ENCODE results near the gene RAB12. TPM values are rescaled to one million over a fixed set of nuclear protein-coding genes. Genes with fewer than 3 reads are reported as not detected.
"Not testable (repeated sequence)": the region's sequence is repeated elsewhere in the genome, so short reads cannot be mapped to it uniquely, and the experiment has no call there.

The RAB12 gene
- total and polyA plus RNA-seq, 5 experiments from 2014 or later: 0.24 to 23.7 (median 0.33) TPM

DNA sequence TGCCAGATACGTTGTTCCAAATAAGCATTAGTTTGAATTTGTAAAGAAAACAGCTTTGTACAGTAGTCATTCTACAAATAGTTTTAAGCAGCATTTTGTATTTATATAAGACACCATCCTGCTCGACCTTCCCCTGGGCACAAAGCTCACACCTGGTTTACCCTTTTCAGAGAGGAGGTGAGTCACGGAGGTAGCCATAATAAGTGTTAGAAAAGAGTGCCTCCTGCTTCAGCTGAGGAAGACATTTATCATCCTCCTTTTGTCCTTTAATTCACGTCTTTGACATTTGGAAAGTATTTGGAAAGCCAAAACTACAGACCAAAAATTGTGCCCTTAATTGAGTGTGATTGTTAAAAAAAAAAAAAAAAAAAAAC, 6.8 kb downstream of the RAB12 start:
- Mint-ChIP-seq H3K27me3 (no peaks in the 10 kb centered on the region), H3K4me1 (peaks cover 41 to 92% (median 81%) of the 10 kb centered on the region in 4 donors), H3K4me3 (no peak overlapping the region), H3K9me3 (peaks cover 0 to 5% (median 0%) of the 10 kb centered on the region in 9 donors), H3K27ac (no peak overlapping the region), H3K36me3 (peaks cover 0 to 26% (median 14%) of the 10 kb centered on the region in 3 donors)
- POLR2A ChIA-PET: no interaction called here
- DNase-seq: no peak
- no peak for ATAC-seq

DNA sequence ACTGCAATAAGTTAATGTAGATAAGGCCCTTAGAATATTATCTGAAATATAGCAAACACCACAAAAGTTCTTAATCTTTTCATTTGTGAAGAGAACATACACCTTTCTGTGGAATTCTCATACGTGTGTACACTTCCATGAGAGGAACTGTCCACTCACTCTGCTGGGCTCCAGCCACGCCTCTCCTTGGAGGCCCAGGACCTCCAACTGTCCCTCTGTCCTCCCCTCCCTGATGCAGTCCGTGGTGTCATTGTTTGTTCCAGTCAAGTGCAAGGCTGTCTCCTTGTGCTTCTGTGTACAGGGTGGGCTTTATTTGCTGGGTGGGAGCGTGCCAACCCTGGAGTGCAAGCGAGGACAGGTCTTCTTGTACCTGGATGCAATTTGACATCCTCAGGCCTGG, 8.7 kb downstream of the RAB12 start:
- no peak for DNase-seq
- Mint-ChIP-seq H3K36me3 (peaks cover 10 to 36% (median 33%) of the 10 kb centered on the region in 3 donors), H3K27me3 (no peaks in the 10 kb centered on the region), H3K9me3 (peaks cover 0 to 19% (median 7%) of the 10 kb centered on the region in 9 donors), H3K4me3 (peak overlapping the region in 1 of 10 donors; percentile 30), H3K4me1 (peaks cover 33 to 91% (median 74%) of the 10 kb centered on the region in 4 donors), H3K27ac (peak overlapping the region in 3 of 10 donors; percentile 24 to 64 (median 41))
- POLR2A ChIA-PET: no interaction called here
- ATAC-seq: no peak

DNA sequence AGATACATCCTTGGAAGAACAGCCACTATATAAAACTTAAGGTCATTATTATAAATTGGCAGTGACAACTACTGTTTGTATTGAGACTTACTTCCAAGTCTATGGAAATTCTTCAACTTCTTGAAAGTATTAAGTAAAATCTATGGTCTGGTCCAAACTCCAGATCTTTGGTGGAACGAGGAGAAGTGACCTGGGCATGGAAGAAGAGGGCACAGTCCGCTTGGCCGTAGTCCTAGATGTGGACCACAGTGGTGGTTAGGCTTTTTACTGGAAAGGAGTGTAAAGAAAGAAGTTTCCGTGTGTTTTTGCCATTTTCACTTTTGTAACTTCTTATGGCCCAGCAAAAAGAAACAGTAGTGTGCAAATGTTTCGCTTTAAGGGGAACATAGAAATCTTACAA, 9.8 kb downstream of the RAB12 start:
- H3K4me1 Mint-ChIP-seq: peaks cover 32 to 91% (median 74%) of the 10 kb centered on the region in 4 donors
- peaks cover 0 to 19% (median 7%) of the 10 kb centered on the region in 9 donors for H3K9me3 Mint-ChIP-seq
- H3K36me3 Mint-ChIP-seq: peaks cover 10 to 39% (median 34%) of the 10 kb centered on the region in 3 donors
- ATAC-seq (no peak), DNase-seq (no peak)
- H3K27ac Mint-ChIP-seq: peak overlapping the region in 2 of 10 donors; percentile 39 to 44
- H3K4me3 Mint-ChIP-seq: peak overlapping the region in 1 of 10 donors; percentile 21
- POLR2A ChIA-PET: no interaction called here
- no peaks in the 10 kb centered on the region for H3K27me3 Mint-ChIP-seq

DNA sequence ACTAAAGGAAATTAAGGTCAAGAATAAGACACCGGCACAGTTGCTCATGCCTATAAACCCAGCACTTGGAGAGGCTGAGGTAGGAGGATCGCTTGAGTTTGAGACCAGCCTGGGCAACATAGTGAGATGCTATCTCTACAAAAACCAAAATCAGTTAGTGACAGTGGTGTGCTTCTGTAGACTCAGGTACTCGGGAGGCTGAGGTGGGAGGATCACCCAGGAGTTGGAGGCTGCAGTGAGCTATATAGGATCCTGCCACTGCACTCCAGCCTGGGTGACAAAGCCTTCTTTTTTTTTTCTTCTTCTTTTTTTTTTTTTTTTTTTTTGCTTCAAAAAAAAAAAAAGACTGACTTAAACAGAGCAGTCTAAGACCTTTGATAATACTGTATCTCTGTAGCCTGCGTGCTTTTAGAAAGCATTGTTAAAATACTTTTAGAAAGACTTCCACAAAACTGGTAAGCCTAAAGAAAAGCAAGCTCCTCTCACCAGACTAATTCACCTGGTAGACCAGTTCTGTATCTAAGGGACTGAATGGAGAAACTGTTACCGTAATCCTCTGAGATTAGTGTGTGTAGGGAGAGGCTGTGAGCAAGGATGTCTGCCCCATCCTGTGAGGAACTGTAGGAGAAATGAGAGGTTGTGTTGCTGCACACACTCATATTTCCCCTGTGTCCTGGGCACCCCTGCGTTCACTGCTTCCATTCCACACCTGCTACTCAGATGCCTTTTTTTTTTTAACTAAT, 10.8 kb downstream of the RAB12 start:
- peaks cover 0 to 19% (median 7%) of the 10 kb centered on the region in 9 donors for H3K9me3 Mint-ChIP-seq

DNA sequence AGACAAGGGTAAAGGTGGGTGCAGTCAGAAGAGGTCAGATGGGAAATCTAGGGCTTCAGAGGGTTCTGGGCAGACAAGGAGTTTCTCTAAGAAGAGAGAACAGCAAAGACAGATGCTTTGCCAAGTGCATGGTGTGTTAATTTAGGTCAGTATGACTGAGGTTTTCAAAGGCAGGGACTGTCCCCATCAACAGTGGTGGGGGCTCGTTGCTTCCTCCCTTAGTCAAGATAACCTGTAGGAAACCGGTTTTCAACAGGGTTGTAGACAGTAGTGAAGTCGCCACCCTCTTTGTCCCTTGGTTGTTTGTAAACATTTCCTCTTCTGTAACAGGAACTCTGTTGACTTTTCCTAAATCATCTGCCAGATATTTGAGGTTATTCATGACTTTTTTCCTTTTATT, 11.6 kb downstream of the RAB12 start:
- Mint-ChIP-seq H3K27me3 (no peaks in the 10 kb centered on the region), H3K27ac (peak overlapping the region in 4 of 10 donors; percentile 3 to 70 (median 32)), H3K4me3 (peak overlapping the region in 2 of 10 donors; percentile 16 to 73), H3K4me1 (peaks cover 28 to 82% (median 68%) of the 10 kb centered on the region in 4 donors), H3K9me3 (peaks cover 0 to 19% (median 7%) of the 10 kb centered on the region in 9 donors), H3K36me3 (peaks cover 10 to 44% (median 34%) of the 10 kb centered on the region in 3 donors)
- POLR2A ChIA-PET: no interaction called here
- DNase-seq (no peak), ATAC-seq (no peak)

More for the DNA sequence above, 10.8 kb downstream of the RAB12 start:
- DNase-seq: no peak
- Mint-ChIP-seq H3K27me3 (no peaks in the 10 kb centered on the region), H3K4me1 (peaks cover 29 to 88% (median 69%) of the 10 kb centered on the region in 4 donors), H3K36me3 (peaks cover 10 to 44% (median 34%) of the 10 kb centered on the region in 3 donors), H3K27ac (peak overlapping the region in 3 of 10 donors; percentile 30 to 70 (median 35)), H3K4me3 (peak overlapping the region in 2 of 10 donors; percentile 14 to 16)
- ATAC-seq: no peak
- POLR2A ChIA-PET: interaction anchor here (0.6 kb wide), 1 partner anchor 1331 kb away, joined by 3 read pairs; no protein-coding TSS in a partner anchor

DNA sequence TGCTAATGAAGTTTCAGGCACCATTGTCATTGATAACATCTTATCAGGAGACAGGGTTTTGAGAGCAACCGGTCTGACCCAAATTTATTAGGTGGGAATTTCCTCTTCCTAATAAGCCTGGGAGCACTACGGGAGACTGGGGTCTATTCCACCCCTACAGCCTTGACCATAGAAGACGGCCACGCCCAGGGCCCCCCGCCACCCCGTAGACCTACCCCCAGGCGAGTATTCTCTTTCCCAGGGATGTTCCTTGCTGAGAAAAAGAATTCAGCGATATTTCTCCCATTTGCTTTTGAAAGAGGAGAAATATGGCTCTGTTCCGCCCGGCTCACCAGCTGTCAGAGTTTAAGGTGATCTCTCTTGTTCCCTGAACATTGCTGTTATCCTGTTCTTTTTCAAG, 13.4 kb downstream of the RAB12 start:
- H3K9me3 Mint-ChIP-seq: peaks cover 0 to 19% (median 7%) of the 10 kb centered on the region in 9 donors
- DNase-seq, H3K27me3 Mint-ChIP-seq, POLR2A ChIA-PET, ATAC-seq: not testable (repeated sequence)
- H3K36me3 Mint-ChIP-seq: peaks cover 10 to 60% (median 30%) of the 10 kb centered on the region in 3 donors
- peaks cover 30 to 71% (median 64%) of the 10 kb centered on the region in 4 donors for H3K4me1 Mint-ChIP-seq
- H3K4me3 Mint-ChIP-seq: peak overlapping the region in 1 of 10 donors; percentile 70
- peak overlapping the region in 4 of 10 donors; percentile 37 to 85 (median 60) for H3K27ac Mint-ChIP-seq

DNA sequence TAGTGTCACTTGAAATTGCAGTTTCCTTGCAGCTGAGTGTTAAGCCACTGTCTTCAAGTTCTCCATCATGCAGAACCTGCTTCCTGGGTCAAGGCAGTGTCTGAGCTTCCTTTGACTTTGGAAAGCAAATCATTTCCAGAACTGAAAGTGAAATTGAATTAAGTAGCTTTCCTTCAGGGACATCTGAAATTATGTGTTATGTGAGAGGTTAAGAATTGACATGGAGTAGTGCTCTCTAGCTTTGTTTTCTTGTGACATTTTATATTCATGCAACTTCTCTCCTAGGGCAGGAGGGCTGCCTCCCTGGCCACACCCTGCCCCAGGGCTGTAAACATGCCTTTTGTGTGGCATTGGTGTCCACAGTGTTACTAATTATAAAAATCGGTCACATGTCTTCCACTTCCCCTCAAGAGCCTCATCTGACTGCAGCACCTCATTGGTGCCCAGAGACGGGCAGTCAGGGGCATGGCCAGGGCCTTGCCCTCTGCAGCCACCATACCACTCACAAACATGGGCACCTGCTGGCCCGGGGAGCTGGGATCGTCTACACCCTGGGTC, 14.4 kb downstream of the RAB12 start:
- ATAC-seq (no peak), DNase-seq (no peak)
- Mint-ChIP-seq H3K27me3 (no peaks in the 10 kb centered on the region), H3K4me3 (peak overlapping the region in 4 of 10 donors; percentile 3 to 70 (median 20)), H3K27ac (peak overlapping the region in 9 of 10 donors; percentile 28 to 84 (median 69)), H3K36me3 (peaks cover 10 to 64% (median 30%) of the 10 kb centered on the region in 3 donors), H3K4me1 (peaks cover 27 to 67% (median 57%) of the 10 kb centered on the region in 4 donors), H3K9me3 (peaks cover 0 to 19% (median 7%) of the 10 kb centered on the region in 9 donors)
- POLR2A ChIA-PET: no interaction called here

DNA sequence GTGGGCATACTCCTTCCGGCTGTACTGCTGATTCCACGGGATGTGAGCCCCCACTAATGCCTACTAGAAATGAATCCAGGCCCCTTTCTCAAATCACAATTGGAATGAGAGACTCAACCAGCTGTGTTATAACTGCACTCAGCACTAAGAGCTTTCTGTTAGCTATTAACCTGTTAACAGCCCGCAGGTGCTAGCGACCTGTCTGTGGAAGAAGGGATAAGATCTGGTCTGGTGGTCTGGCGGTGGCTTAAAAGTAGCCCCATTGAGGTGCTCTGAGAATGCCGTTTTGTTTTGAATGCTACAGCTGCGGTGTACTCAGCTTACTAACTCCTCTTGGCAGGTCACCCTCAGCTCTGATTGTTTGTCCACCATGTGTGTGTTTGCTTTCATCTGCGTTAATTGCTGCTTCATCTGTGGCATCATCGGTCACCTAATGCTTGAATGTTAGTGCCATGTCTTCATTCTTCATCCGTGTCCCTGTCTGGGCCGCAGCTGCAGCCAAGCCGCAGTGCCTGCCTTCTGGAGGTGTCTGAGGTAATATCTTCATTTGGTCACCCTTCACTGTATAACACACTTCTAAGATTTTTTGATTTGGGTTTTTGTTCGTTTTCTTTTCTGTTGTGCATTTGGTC, 16.3 kb downstream of the RAB12 start:
- no peak for ATAC-seq
- H3K4me3 Mint-ChIP-seq: peak overlapping the region in 1 of 10 donors; percentile 54
- peaks cover 24 to 56% (median 44%) of the 10 kb centered on the region in 4 donors for H3K4me1 Mint-ChIP-seq
- H3K9me3 Mint-ChIP-seq: peaks cover 0 to 17% (median 7%) of the 10 kb centered on the region in 9 donors
- POLR2A ChIA-PET: interaction anchor here (1.0 kb wide), 1 partner anchor 17 kb away, joined by 4 read pairs; the partner anchor contains the start of gene RAB12
- H3K36me3 Mint-ChIP-seq: peaks cover 10 to 64% (median 27%) of the 10 kb centered on the region in 3 donors
- H3K27ac Mint-ChIP-seq: peak overlapping the region in 2 of 10 donors; percentile 64 to 78
- DNase-seq: no peak
- H3K27me3 Mint-ChIP-seq: no peaks in the 10 kb centered on the region

DNA sequence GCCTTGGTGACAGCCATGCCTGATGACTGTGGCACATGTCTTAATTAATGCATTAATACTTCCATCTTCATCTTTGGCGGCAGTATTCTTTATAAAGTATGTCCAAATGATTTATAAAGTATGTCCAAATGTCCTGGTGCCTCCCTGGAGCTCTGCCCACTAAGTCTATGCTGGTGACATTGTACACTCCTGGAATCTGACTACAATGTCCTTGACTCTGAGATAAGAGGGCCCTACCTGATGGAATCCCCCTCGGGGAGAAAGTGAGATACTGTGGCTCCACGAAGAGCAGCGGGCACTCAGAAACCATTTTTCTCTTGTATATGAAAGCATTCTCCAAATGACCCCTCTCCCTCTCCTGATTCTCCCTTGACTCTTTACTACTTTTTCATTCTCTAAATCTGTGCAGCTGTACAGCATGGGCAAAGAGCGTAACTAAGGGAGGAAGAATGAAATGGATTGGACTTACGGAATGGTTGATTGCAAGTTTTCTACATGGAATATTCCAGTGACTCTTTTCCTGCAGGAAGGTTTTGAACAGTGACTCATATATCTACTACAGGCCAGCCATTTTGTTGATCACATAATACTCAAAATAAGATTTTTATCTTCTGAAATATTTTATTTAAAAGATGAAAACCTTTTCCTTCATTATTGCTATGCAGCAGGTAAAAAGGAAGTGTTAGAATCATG, 17.3 kb downstream of the RAB12 start:
- DNase-seq (no peak), ATAC-seq (no peak)
- H3K27ac Mint-ChIP-seq: peak overlapping the region in 2 of 10 donors; percentile 42 to 43
- POLR2A ChIA-PET: no interaction called here
- H3K36me3 Mint-ChIP-seq: peaks cover 10 to 61% (median 18%) of the 10 kb centered on the region in 3 donors
- peaks cover 20 to 51% (median 36%) of the 10 kb centered on the region in 4 donors for H3K4me1 Mint-ChIP-seq
- no peaks in the 10 kb centered on the region for H3K27me3 Mint-ChIP-seq
- H3K9me3 Mint-ChIP-seq: peaks cover 0 to 10% (median 6%) of the 10 kb centered on the region in 9 donors
- no peak overlapping the region for H3K4me3 Mint-ChIP-seq

DNA sequence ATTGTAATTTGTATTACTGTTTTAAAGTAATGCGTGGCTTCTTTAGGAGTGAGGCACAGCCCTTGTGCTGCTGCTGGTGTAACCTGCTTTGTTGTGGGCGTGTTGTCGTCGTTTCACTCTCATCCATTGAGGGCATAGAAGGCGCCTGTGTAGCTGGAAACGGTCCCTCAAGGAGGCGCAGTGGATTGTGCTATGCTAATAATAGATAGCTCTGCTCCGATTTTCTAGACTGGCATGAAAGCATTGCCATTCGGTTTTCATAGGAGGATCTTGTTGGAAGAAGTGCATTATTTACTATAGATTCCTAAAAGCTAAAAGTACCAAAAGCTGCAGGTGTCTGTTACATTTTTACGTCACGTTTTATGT, 17.9 kb downstream of the RAB12 start:
- no peak overlapping the region for H3K4me3 Mint-ChIP-seq
- peaks cover 5 to 61% (median 13%) of the 10 kb centered on the region in 3 donors for H3K36me3 Mint-ChIP-seq
- ATAC-seq (no peak), DNase-seq (no peak)
- H3K9me3 Mint-ChIP-seq: peaks cover 0 to 7% (median 2%) of the 10 kb centered on the region in 9 donors
- H3K4me1 Mint-ChIP-seq: peaks cover 20 to 48% (median 33%) of the 10 kb centered on the region in 4 donors
- POLR2A ChIA-PET: no interaction called here
- no peaks in the 10 kb centered on the region for H3K27me3 Mint-ChIP-seq
- peak overlapping the region in 1 of 10 donors; percentile 43 for H3K27ac Mint-ChIP-seq

DNA sequence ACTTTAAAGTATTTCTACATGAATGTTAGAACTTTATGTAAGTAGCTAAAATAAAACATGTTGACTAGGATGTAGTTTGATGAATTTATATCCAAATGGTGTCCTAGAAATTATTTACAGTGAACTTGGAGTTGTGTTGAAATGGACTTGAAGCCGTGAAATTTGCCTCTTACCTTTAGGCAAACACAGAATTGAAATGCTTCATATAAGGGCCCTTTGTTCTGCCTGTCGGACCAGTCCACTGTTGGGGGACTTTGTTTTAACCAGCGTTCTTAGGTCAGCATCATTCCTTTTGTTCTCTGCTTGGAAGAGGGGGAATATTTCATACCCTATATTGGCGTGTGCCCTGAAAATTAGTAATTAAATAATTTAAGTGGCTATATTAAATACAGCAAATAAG, 18.3 kb downstream of the RAB12 start:
- H3K9me3 Mint-ChIP-seq: peaks cover 0 to 3% (median 0%) of the 10 kb centered on the region in 9 donors
- ATAC-seq (no peak), DNase-seq (no peak)
- POLR2A ChIA-PET: no interaction called here
- no peaks in the 10 kb centered on the region for H3K27me3 Mint-ChIP-seq
- H3K4me3 Mint-ChIP-seq: no peak overlapping the region
- peaks cover 17 to 44% (median 31%) of the 10 kb centered on the region in 4 donors for H3K4me1 Mint-ChIP-seq
- peak overlapping the region in 1 of 10 donors; percentile 6 for H3K27ac Mint-ChIP-seq
- H3K36me3 Mint-ChIP-seq: peaks cover under 1 to 61% (median 9%) of the 10 kb centered on the region in 3 donors

DNA sequence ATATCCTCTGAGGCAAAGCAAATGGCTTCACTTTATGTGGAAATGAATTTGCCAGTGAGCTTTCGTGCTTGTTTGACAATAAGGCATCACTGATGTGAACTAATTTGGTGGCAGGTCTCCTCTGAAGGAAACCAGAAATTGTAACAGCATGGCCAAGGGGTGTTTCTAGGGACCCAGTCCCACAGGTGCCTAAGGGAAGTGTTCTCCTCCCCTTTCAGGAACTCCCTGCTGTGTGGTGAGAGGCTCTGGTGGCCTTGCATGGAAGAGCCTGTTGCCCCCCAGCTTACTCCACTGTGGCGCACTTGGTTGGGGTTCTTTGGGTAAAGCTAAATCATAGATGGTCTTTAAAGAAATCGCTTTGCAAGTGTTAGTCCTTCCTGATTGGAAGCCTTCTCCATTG, 20.4 kb downstream of the RAB12 start:
- H3K27me3 Mint-ChIP-seq: no peaks in the 10 kb centered on the region
- peaks cover 0 to 71% (median 8%) of the 10 kb centered on the region in 3 donors for H3K36me3 Mint-ChIP-seq
- H3K4me3 Mint-ChIP-seq: no peak overlapping the region
- peaks cover 8 to 32% (median 19%) of the 10 kb centered on the region in 4 donors for H3K4me1 Mint-ChIP-seq
- peak overlapping the region in 4 of 10 donors; percentile 17 to 70 (median 58) for H3K27ac Mint-ChIP-seq
- POLR2A ChIA-PET: no interaction called here
- H3K9me3 Mint-ChIP-seq: no peaks in the 10 kb centered on the region
- DNase-seq (no peak), ATAC-seq (no peak)

Measured in naive thymus-derived CD8-positive, alpha-beta T cell (primary cell).